Spinal cord (tissue), 10 donors: ENCODE measurements around the gene SELENON. TPM values are rescaled to one million over a fixed set of nuclear protein-coding genes. Genes with fewer than 3 reads are reported as not detected.
A peak's percentile ranks its signal among the peaks of the same experiment; 100 is the strongest.

Experiments
- DNase-seq, 6 donors: peaks; one replicate each; pipeline versions ENCODE4 v3.0.0 to v3.0.0-alpha.2; 2013 to 2015; ENCODE audit warnings: low spot score in 6 of 6, low read depth in 4 of 6
- H3K27ac ChIP-seq: one replicate; pipeline ENCODE4 v1.5.1; 2013; ENCODE audit warnings: low read depth, low read length, control low read depth
- H3K27me3 ChIP-seq: one replicate; pipeline ENCODE4 v1.6.1; 2013; ENCODE audit warnings: low read length; ENCODE audit not compliant: control insufficient read depth, insufficient read depth
- H3K36me3 ChIP-seq: one replicate; pipeline ENCODE4 v1.6.1; 2013; ENCODE audit warnings: low read length; ENCODE audit not compliant: control insufficient read depth, insufficient read depth
- H3K4me1 ChIP-seq: one replicate; pipeline ENCODE4 v1.6.1; 2013; ENCODE audit warnings: low read length; ENCODE audit not compliant: control insufficient read depth, insufficient read depth
- H3K4me3 ChIP-seq: one replicate; pipeline ENCODE4 v1.5.1; 2013; ENCODE audit warnings: low read depth, low read length, control low read depth
- H3K9me3 ChIP-seq: one replicate; pipeline ENCODE4 v1.6.1; 2013; ENCODE audit warnings: low read length; ENCODE audit not compliant: control insufficient read depth, insufficient read depth
- WGBS: methylation state at CpG from one replicate; pipeline ENCODE4 v1.1.5; 2013; ENCODE audit warnings: missing lambda C conversion rate; ENCODE audit not compliant: insufficient coverage; 5-methylcytosine and 5-hydroxymethylcytosine counted together
- polyA plus RNA-seq, 2 donors: library from polyadenylated mRNA; unstranded; fragments of 120-200 nt; gene quantifications; one replicate each; pipeline ENCODE4 v1.2.1, GENCODE V29; 2013; ENCODE audit not compliant: insufficient read length in 2 of 2
- total RNA-seq, 2 donors: library from RNA; depleted of rRNA in 1 of 2; stranded (reverse); fragments of 120-200 nt in 1 of 2; fragments of >200 nt in 1 of 2; gene quantifications; one replicate each; pipeline versions ENCODE4 v1.2.3 to v1.2.4, GENCODE V29; 2013 to 2014
- donor health status: healthy.

SELENON gene
- total and polyA plus RNA-seq, 4 donors, result 20.5 to 163 (median 99.4) TPM

DNA sequence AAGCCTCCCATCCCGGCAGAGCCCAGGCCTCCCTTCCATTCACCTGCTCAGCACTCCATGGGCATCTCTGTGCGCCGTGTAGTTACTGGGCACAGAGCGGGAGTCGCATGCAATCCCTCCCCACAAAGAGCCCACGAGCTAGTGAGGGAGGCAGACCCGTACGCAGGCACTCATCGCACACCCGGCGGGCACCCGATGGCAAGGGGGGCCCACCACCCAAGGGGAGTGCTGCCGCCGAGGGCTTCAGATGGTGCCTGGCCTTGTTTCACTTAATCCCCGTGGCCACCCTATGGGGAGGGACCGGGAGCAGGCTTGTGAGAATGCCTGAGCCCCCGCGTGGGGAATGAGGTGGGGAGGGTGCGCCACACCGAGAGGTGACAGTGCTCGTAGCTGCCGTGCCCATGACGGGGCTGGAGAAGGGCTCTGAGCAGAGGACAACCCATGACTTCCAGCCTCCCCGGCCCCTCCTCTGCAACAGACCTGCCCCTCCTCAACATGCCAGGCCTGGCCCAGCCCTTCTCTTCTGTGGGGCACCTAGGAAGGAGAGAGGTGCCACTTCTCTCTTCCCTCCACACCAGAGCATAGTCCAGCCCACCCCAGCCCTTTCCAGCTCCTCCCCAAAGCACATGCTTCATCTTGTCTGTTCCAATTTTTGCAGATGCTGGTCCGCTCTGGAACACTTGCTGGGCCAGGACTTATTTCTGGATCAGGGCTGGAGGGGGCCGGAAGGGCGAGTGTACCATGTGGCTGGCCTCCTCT is 30.2 kb upstream of the SELENON start:
- peak overlapping the region; percentile 61 for H3K27ac ChIP-seq

DNA sequence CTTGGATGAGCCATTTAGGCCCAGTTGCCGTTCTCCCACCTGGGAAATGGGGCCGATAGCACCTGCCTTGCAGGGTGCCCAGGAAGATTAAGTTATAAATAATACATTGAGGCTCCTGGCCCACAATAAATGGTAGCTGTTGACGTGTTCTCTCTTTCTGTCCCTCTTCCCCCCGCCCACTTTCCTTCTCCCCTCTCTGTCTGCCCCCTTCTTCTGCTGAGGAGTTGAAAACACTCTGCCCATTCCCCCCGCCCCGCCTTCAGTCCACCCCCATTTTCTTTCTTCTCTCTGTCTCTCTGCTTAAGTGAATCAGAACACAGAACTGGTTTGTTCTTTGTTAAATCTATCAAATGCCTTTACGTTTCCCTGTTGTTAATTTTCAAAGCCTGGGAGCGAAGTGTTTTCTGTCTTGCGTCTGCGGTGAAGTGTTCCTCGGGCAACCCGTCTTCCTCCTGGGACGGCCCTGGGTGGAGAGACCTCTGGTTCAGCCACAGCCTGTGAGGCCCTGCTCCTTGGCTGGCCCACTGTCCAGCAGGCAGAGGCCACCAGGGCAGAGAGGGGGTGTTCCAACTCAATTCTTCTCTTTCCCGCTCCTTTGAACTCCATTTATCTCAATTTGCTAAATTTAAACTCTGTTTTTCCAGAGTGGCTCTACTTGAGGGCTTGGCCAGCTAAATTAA is 29.3 kb upstream of the SELENON start:
- DNase-seq, result peak in 2 of 6 donors; percentile 39 to 57
- Histone ChIP-seq H3K4me1 (peaks cover 57% of the 10 kb centered on the region), H3K27me3 (no peaks in the 10 kb centered on the region), H3K36me3 (peaks cover 57% of the 10 kb centered on the region), H3K4me3 (no peak overlapping the region), H3K9me3 (no peaks in the 10 kb centered on the region), H3K27ac (peak overlapping the region; percentile 61)
- 27% methylated on average over 10 of the region's 14 CpGs for WGBS

More for the DNA sequence above, 30.2 kb upstream of the SELENON start:
- peaks cover 53% of the 10 kb centered on the region for H3K4me1 ChIP-seq
- DNase-seq, result no peak
- no peak overlapping the region for H3K4me3 ChIP-seq
- no peaks in the 10 kb centered on the region for H3K27me3 ChIP-seq
- WGBS, result 80% methylated on average over 26 of the region's 27 CpGs
- no peaks in the 10 kb centered on the region for H3K9me3 ChIP-seq
- peaks cover 49% of the 10 kb centered on the region for H3K36me3 ChIP-seq

DNA sequence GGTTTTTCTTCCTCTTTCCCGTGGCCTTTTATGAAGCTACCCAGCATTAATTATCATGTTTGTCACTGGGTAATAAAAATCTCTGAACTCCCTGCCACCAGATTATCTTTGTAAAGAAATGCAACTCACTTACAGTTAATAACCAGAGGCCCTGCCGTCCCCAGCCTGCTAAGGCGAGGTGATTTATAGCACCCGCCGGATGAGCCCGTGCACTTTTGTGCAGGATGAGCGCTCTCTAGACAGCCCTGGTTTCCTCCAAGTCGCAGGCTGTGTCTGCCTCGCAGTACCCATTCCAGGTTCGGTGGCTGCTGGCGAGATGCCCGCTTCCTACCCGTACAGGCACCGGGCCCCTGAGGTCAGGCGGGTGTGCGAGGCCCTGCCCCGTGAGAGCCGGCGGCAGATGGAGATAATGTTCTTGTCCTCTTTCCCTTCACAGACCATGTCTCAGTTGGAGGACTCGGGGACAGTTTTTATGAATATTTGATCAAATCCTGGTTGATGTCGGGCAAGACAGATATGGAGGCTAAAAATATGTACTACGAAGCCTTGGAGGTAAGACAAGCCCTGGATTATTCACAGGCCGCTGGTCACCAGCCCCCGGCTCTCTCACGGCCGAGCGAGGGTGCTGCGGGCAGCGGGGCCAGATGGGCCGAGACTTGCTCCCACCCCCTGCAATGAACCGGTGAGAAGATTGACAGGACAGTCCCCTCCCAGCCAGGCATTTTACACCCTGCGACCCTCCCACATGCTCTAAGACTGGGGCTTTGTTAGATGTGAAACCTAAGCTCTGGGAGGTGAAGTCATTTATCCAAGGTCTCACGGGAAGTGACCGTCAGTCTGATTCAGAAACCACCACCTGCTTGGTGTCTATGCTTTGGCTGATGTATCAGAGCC is 28.5 kb upstream of the SELENON start:
- H3K9me3 ChIP-seq, result no peaks in the 10 kb centered on the region
- H3K36me3 ChIP-seq, result peaks cover 57% of the 10 kb centered on the region
- no peak overlapping the region for H3K4me3 ChIP-seq
- no peaks in the 10 kb centered on the region for H3K27me3 ChIP-seq
- peak in 3 of 6 donors; percentile 36 to 84 (median 45) for DNase-seq
- peaks cover 51% of the 10 kb centered on the region for H3K4me1 ChIP-seq
- H3K27ac ChIP-seq, result peak overlapping the region; percentile 61
- 36% methylated on average over 25 of the region's 34 CpGs for WGBS

DNA sequence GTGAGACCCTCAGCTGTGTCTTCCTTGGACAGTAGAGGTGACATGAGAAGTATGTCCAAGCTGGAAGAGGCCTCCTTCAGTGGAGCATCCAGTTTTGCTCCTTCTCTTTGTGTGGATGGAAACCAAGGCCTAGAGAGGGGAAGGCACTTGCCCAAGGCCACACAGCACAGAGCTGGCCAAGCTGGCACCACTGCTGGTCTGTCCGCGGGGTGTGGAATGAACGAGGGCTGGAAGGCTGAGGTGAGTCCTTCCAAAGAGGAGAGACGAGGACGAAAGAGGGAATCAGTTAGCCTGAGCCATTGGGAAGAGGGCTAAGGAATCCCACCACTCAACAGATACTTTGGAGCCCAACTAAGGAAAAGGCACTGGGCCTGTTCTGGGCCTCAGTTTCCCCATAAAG is 27.8 kb upstream of the SELENON start:
- WGBS, result 100% methylated on average over 3 of the region's 5 CpGs
- DNase-seq, result no peak
- Histone ChIP-seq H3K4me1 (peaks cover 48% of the 10 kb centered on the region), H3K36me3 (peaks cover 54% of the 10 kb centered on the region), H3K4me3 (no peak overlapping the region), H3K27me3 (no peaks in the 10 kb centered on the region), H3K9me3 (no peaks in the 10 kb centered on the region), H3K27ac (no peak overlapping the region)

DNA sequence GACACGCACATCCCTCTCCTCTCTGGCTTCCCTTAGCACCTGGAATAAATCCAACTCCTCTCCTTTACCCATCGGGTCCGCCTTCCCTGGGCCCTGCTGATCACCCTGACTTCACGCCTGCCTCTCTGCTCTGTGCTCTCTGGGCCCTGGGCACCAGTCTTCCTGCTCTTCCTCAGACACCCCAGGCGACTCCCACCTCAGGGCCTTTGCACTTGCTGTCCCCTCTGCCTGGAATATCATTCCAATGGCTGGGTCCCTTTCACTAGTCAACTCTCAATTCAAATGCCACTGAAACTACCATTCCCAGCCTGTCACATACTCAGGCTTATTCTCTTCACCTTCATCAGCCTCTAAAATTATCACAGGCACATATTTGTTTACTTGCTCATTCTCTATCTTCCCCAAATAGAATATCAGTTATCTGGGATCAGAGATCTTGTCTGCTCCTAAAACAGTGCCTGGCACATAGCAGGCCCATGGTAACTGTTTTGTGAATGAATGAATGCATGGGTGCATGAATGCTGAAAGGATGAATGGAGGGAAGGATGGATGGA is 27.2 kb upstream of the SELENON start:
- WGBS, result 86% methylated on average over 5 of the region's 5 CpGs
- peaks cover 48% of the 10 kb centered on the region for H3K4me1 ChIP-seq
- H3K9me3 ChIP-seq, result no peaks in the 10 kb centered on the region
- H3K36me3 ChIP-seq, result peaks cover 54% of the 10 kb centered on the region
- H3K4me3 ChIP-seq, result no peak overlapping the region
- no peak for DNase-seq
- H3K27ac ChIP-seq, result no peak overlapping the region
- H3K27me3 ChIP-seq, result no peaks in the 10 kb centered on the region

DNA sequence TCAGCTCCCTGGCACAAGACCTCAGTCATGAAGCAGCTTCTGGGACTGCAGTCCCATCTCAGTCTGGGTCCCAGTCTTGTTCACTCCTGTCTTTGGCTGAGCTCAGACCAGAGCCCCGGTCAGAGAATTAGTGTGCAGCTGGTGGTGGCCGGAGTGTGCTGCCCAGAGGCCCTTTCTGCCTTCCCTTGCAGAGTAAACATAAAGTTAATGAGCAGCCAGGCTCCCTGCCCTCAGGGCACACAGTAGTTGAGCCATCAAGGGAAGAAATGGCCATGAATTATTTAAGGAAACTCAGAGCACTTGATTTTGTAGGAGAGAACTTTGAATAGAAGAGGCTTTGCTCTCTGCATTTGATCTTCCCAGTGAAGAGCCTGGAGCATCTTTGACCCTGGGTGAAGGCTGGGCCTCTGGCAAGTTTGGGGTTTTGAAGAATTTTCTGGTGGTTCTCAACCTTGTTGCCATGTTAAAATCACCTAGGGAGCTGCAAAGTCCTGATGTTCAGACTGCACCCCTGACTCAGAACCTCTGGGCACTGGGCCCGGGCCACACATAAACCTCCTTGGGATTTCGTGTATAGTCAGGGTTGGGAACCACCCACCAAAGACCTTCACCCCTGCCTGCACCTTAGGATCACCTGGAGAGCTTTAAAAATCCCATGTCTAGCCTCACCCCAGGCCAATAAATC is 26.4 kb upstream of the SELENON start:
- Histone ChIP-seq H3K27ac (no peak overlapping the region), H3K4me3 (no peak overlapping the region), H3K9me3 (no peaks in the 10 kb centered on the region), H3K4me1 (peaks cover 48% of the 10 kb centered on the region), H3K27me3 (no peaks in the 10 kb centered on the region), H3K36me3 (peaks cover 55% of the 10 kb centered on the region)
- no peak for DNase-seq
- 68% methylated on average over 4 of the region's 4 CpGs for WGBS

DNA sequence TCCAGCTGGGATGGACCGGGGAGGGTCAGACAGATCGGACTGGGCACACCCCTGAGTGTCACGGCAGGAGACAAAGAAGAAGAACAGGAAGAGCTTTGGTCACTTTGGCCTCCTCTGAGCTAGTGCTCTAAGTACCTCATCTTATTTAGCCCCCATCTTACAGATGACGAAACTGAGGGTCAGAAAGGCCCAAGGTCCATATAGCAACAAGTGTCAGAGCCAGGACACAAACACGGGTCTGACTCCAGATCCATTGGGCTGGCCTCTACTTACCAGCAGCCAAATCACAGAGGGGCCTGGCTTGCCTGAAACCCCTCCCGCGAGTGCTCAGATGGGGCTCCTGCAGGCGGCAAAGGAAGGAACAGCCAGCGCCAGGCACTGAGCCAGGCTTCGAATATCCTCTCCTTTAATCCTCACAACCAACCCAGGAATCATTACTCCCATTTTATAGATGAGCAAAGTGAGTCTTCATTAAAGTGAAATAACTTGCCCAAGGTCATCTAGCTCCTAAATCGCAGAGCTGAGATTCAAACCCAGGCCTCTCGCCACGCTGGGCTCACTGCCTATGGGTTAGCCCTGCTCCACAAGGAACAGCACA is 25.7 kb upstream of the SELENON start:
- Histone ChIP-seq H3K4me1 (peaks cover 49% of the 10 kb centered on the region), H3K9me3 (no peaks in the 10 kb centered on the region), H3K36me3 (peaks cover 51% of the 10 kb centered on the region), H3K27ac (no peak overlapping the region), H3K4me3 (no peak overlapping the region), H3K27me3 (no peaks in the 10 kb centered on the region)
- no peak for DNase-seq
- 86% methylated on average over 10 of the region's 13 CpGs for WGBS

DNA sequence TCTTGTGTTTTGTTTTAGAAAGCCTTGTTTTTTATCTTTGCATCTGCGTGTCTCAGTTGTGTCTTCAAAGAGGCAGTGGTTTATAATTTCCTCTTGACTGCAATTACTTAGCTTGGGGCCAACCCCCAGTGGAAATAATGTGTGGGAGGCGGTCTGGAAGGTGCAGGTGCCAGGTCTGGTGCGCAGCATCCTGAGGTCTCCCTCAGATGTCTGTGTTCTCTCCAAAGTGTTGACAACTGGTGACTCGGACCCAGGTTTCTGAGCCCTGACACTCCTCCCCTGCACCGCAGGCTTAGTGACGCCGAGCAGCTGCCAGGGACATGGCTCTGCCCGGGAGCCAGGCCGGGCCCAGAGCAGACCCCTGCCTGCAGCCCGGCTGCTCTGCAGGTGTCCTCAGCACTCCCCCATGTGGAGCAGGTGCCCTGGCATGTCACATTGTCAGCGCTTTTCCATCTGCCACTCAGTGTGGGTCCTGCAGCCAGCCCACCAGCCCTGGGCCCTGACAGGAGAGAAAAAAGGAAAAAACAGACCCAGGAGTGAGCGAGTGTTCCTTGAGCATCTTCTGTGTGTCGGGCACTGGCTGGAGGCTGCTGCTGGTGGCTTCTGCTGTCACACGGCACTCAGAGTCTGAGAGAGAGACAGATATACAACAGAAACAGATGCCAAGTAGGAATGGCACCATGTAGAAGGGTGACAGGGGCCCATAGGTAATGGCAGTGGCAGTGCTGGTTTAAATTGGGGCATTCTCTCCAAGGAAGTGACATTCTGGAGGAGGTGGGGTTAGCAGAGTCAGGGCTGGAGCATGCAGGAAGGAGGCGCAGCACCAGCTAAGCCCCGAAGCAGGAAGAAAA is 24.8 kb upstream of the SELENON start:
- 38% methylated on average over 14 of the region's 16 CpGs for WGBS
- Histone ChIP-seq H3K36me3 (peaks cover 44% of the 10 kb centered on the region), H3K4me3 (no peak overlapping the region)

More for the DNA sequence above, 24.8 kb upstream of the SELENON start:
- no peaks in the 10 kb centered on the region for H3K9me3 ChIP-seq
- no peak overlapping the region for H3K27ac ChIP-seq
- H3K4me1 ChIP-seq, result peaks cover 46% of the 10 kb centered on the region
- H3K27me3 ChIP-seq, result no peaks in the 10 kb centered on the region
- peak in 2 of 6 donors; percentile 47 for DNase-seq
